CD4-positive, CD25-positive, alpha-beta regulatory T cell (primary cell): ENCODE data around the gene NELFE. TPM values are rescaled to one million over a fixed set of nuclear protein-coding genes. Genes with fewer than 3 reads are reported as not detected.
A peak's percentile ranks its signal among the peaks of the same experiment; 100 is the strongest.

Source experiments
- ATAC-seq, 2 donors: fragments of 150-1000 bp; cut with Tn5 transposase; one replicate each; pipeline ENCODE4 v1.10.0; 2021; ENCODE audit warnings: low read depth in 2 of 2, moderate number of reproducible peaks in 2 of 2, moderate library complexity in 1 of 2
- DNase-seq, 3 donors: peaks; one replicate each; pipeline versions ENCODE4 v3.0.0 to v3.0.0-alpha.2; 2012 to 2022; ENCODE audit warnings: mixed read lengths in 1 of 3
- H3K27ac ChIP-seq: one replicate; pipeline ENCODE4 v1.7.0; 2013; ENCODE audit warnings: mild to moderate bottlenecking, low read length; ENCODE audit not compliant: insufficient read depth, poor library complexity, severe bottlenecking
- H3K27me3 ChIP-seq: one replicate; pipeline ENCODE4 v1.7.0; 2013; ENCODE audit warnings: low read length; ENCODE audit not compliant: control insufficient read depth, insufficient read depth
- H3K36me3 ChIP-seq: one replicate; pipeline ENCODE4 v1.7.0; 2013; ENCODE audit warnings: mild to moderate bottlenecking, low read length, moderate library complexity; ENCODE audit not compliant: control insufficient read depth, insufficient read depth
- H3K4me1 ChIP-seq: 2 replicates; pipeline ENCODE4 v1.7.0; 2013; ENCODE audit warnings: mild to moderate bottlenecking, low read length; ENCODE audit not compliant: insufficient read depth, control insufficient read depth, poor library complexity, severe bottlenecking
- H3K4me3 ChIP-seq: one replicate; pipeline ENCODE4 v1.7.0; 2013; ENCODE audit warnings: low read depth, mild to moderate bottlenecking, low read length, moderate library complexity
- H3K9me3 ChIP-seq, 2 experiments: 1 replicate in 1 of 2; 2 replicates in 1 of 2; pipeline ENCODE4 v1.7.0; 2013; ENCODE audit warnings: low read length in 2 of 2, mild to moderate bottlenecking in 1 of 2, moderate library complexity in 1 of 2; ENCODE audit not compliant: control insufficient read depth in 2 of 2
- H3K27ac Mint-ChIP-seq, 3 donors: one replicate each; pipeline ENCODE4 v1.8.0; 2020 to 2022; ENCODE audit warnings: mild to moderate bottlenecking in 3 of 3, mixed read lengths in 3 of 3, moderate library complexity in 2 of 3
- H3K27me3 Mint-ChIP-seq: one replicate; pipeline ENCODE4 v1.8.0; 2022; ENCODE audit warnings: mild to moderate bottlenecking, mixed read lengths
- H3K36me3 Mint-ChIP-seq: one replicate; pipeline ENCODE4 v1.8.0; 2020; ENCODE audit warnings: mixed read lengths
- H3K4me1 Mint-ChIP-seq, 4 donors: one replicate each; pipeline ENCODE4 v1.8.0; 2020 to 2022; ENCODE audit warnings: mixed read lengths in 4 of 4, mild to moderate bottlenecking in 1 of 4
- H3K4me3 Mint-ChIP-seq, 4 donors: one replicate each; pipeline ENCODE4 v1.8.0; 2020 to 2022; ENCODE audit warnings: mild to moderate bottlenecking in 4 of 4, mixed read lengths in 4 of 4, moderate library complexity in 3 of 4
- H3K9me3 Mint-ChIP-seq, 7 donors: one replicate each; pipeline ENCODE4 v1.8.0; 2020 to 2022; ENCODE audit warnings: mixed read lengths in 7 of 7, mild to moderate bottlenecking in 3 of 7, moderate library complexity in 2 of 7
- polyA plus RNA-seq, 4 donors: library from polyadenylated mRNA; unstranded; fragments of 300-500 nt; fragmentation: Illumina TruSeq; gene quantifications; one replicate each; pipeline ENCODE4 v1.2.3, GENCODE V29; 2021
- total RNA-seq: library from RNA; stranded (reverse); gene quantifications from one replicate; pipeline ENCODE4 v1.2.3, GENCODE V29; 2022

NELFE gene
- total and polyA plus RNA-seq, 5 donors from 2014 or later = 51.4 to 62.3 (median 58.9) TPM

DNA sequence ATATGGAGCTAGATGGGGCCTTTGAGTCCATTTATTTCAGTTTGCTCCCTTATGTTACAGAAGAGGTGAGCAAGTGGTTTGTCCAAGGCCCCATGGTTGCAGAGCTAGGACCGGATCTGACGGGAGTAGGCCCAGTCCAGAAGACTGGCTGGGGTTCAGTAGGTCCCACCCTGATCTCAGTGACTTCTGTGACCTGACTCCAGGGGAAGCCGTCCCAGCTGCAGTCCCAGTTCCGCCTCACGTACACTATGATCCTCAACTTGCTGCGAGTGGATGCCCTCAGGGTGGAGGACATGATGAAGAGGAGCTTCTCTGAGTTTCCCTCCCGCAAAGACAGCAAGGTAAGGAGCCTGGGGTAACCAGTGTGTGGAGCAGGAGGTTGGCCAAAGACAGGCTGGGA lies 7.7 kb upstream of the NELFE start:
- Mint-ChIP-seq H3K36me3 (peaks cover 35% of the 10 kb centered on the region), H3K27me3 (no peaks in the 10 kb centered on the region), H3K27ac (no peak overlapping the region), H3K9me3 (no peaks in the 10 kb centered on the region), H3K4me3 (peak overlapping the region in 1 of 4 donors; percentile 70), H3K4me1 (peaks cover 0 to 40% (median 16%) of the 10 kb centered on the region in 4 donors)
- no peak for DNase-seq
- Histone ChIP-seq H3K36me3 (peaks cover 80% of the 10 kb centered on the region), H3K4me1 (peaks cover 12% of the 10 kb centered on the region), H3K9me3 (no peaks in the 10 kb centered on the region), H3K27me3 (no peaks in the 10 kb centered on the region), H3K4me3 (no peak overlapping the region), H3K27ac (no peak overlapping the region)
- no peak for ATAC-seq

DNA sequence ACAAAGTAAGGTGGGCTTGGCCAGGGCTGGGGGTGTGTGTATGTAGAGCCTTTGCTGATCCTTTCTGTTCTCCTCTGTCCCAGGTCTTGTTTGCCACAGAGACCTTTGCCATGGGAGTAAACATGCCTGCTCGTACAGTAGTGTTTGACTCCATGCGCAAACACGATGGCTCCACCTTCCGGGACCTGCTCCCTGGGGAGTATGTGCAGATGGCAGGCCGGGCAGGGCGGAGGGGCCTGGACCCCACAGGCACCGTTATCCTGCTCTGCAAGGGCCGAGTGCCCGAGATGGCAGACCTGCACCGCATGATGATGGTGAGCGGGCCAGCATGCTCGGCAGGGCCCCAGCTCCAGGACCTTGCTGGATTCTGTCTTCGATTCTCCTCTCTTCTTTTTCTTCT lies 6.9 kb upstream of the NELFE start:
- Histone ChIP-seq H3K36me3 (peaks cover 87% of the 10 kb centered on the region), H3K4me1 (peaks cover 3% of the 10 kb centered on the region), H3K27ac (no peak overlapping the region), H3K9me3 (no peaks in the 10 kb centered on the region), H3K4me3 (no peak overlapping the region), H3K27me3 (no peaks in the 10 kb centered on the region)
- H3K4me1 Mint-ChIP-seq = peaks cover 0 to 40% (median 17%) of the 10 kb centered on the region in 4 donors
- H3K27me3 Mint-ChIP-seq = no peaks in the 10 kb centered on the region
- peak overlapping the region in 1 of 4 donors; percentile 72 for H3K4me3 Mint-ChIP-seq
- DNase-seq (no peak), ATAC-seq (no peak)
- peaks cover 43% of the 10 kb centered on the region for H3K36me3 Mint-ChIP-seq
- H3K9me3 Mint-ChIP-seq = no peaks in the 10 kb centered on the region
- no peak overlapping the region for H3K27ac Mint-ChIP-seq

DNA sequence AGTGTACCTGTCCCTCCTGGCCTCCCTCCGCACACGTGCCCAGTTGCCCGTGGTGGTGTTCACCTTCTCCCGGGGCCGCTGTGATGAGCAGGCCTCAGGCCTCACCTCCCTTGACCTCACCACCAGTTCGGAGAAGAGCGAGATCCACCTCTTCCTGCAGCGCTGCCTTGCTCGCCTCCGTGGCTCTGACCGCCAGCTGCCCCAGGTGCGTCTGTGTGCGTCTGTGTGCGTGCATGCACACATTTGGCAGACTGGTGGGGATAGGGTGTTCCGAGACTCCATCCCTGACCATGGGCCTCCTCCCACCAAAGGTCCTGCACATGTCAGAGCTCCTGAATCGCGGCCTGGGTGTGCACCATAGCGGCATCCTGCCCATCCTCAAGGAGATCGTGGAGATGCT lies 5.2 kb upstream of the NELFE start:
- no peaks in the 10 kb centered on the region for H3K27me3 Mint-ChIP-seq
- no peaks in the 10 kb centered on the region for H3K9me3 Mint-ChIP-seq
- H3K27ac Mint-ChIP-seq = no peak overlapping the region
- Histone ChIP-seq H3K4me1 (peaks cover 14% of the 10 kb centered on the region), H3K4me3 (no peak overlapping the region), H3K36me3 (peaks cover 83% of the 10 kb centered on the region), H3K27ac (no peak overlapping the region), H3K27me3 (no peaks in the 10 kb centered on the region), H3K9me3 (no peaks in the 10 kb centered on the region)
- no peak for DNase-seq
- H3K4me1 Mint-ChIP-seq = peaks cover 0 to 42% (median 15%) of the 10 kb centered on the region in 4 donors
- no peak overlapping the region for H3K4me3 Mint-ChIP-seq
- H3K36me3 Mint-ChIP-seq = peaks cover 39% of the 10 kb centered on the region
- no peak for ATAC-seq

DNA sequence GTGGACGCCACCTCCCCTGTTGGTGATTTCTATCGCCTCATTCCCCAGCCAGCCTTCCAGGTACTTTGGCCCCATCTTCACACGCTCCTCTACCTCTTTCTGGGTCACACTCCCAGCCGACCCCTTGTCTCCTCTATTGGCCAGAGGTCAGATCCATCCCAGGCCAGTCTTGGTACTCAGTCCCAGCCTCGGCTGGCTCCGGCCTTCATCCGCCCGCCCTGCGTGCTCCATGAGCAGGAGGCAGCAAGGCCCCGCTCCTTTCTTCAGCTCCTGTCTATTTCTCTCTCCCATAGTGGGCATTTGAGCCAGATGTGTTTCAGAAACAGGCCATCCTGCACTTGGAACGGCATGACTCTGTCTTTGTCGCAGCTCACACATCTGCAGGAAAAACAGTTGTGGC lies 2.8 kb upstream of the NELFE start:
- Histone ChIP-seq H3K27ac (no peak overlapping the region), H3K27me3 (no peaks in the 10 kb centered on the region), H3K36me3 (peaks cover 66% of the 10 kb centered on the region), H3K4me3 (no peak overlapping the region), H3K9me3 (no peaks in the 10 kb centered on the region), H3K4me1 (peaks cover 28% of the 10 kb centered on the region)
- ATAC-seq (no peak), DNase-seq (no peak)
- H3K36me3 Mint-ChIP-seq = peaks cover 34% of the 10 kb centered on the region
- H3K9me3 Mint-ChIP-seq = no peaks in the 10 kb centered on the region
- H3K27ac Mint-ChIP-seq = peak overlapping the region in 2 of 3 donors; percentile 40 to 67
- no peaks in the 10 kb centered on the region for H3K27me3 Mint-ChIP-seq
- H3K4me3 Mint-ChIP-seq = peak overlapping the region in 3 of 4 donors; percentile 33 to 90 (median 60)
- peaks cover 0 to 51% (median 20%) of the 10 kb centered on the region in 4 donors for H3K4me1 Mint-ChIP-seq

DNA sequence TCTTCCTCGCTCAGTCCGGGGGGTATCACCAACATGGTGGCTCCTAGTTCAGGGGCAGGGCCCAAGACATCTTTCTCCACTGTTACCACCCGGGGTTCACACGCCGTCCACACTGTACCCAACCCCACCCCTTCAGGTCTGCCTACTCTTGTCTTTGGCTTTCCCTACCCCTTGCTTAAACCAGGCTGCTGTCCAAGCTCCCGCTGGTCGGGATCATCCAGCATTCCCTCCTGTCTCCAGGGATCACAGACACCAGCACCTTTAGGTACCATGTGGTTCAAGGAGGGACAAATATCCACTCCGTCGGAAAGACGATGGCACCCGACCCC lies 395 bp downstream of the NELFE start:
- Mint-ChIP-seq H3K4me1 (peaks cover 0 to 51% (median 20%) of the 10 kb centered on the region in 4 donors), H3K27ac (peak overlapping the region; percentile 94 to 99 (median 99)), H3K36me3 (peaks cover 48% of the 10 kb centered on the region), H3K27me3 (no peaks in the 10 kb centered on the region), H3K9me3 (no peaks in the 10 kb centered on the region), H3K4me3 (peak overlapping the region; percentile 90 to 97 (median 94))
- H3K4me1 ChIP-seq = peaks cover 28% of the 10 kb centered on the region
- peak overlapping the region; percentile 96 for H3K27ac ChIP-seq
- H3K9me3 ChIP-seq = no peaks in the 10 kb centered on the region
- ATAC-seq (no peak), DNase-seq (no peak)
- peak overlapping the region; percentile 96 for H3K4me3 ChIP-seq
- peaks cover 63% of the 10 kb centered on the region for H3K36me3 ChIP-seq
- H3K27me3 ChIP-seq = no peaks in the 10 kb centered on the region

DNA sequence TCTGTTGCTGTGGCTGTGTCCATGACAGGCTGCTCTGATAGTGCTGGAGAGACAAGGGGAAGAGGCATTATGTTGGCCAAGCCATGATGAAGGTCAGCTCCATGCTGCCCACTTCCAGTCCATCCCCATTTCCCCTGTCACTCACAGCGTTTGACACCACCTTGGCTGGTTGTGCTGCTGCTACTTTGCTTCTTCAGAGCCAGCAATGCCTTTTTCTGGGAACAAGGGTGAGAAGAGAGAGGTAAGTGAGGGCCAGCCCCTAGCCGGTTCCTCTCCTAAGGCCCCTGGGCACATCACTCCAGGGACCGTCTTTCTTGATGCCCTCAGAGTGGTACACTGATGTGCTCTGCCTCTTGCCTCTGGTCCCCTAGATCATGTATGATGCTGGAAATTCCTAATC lies 2.0 kb downstream of the NELFE start:
- Mint-ChIP-seq H3K4me3 (peak overlapping the region in 1 of 4 donors; percentile 90), H3K27ac (peak overlapping the region in 1 of 3 donors; percentile 99), H3K4me1 (peaks cover 0 to 49% (median 23%) of the 10 kb centered on the region in 4 donors), H3K27me3 (no peaks in the 10 kb centered on the region), H3K9me3 (no peaks in the 10 kb centered on the region), H3K36me3 (peaks cover 42% of the 10 kb centered on the region)
- no peak for ATAC-seq
- Histone ChIP-seq H3K27me3 (no peaks in the 10 kb centered on the region), H3K36me3 (peaks cover 55% of the 10 kb centered on the region), H3K9me3 (no peaks in the 10 kb centered on the region), H3K27ac (no peak overlapping the region), H3K4me1 (peaks cover 28% of the 10 kb centered on the region), H3K4me3 (no peak overlapping the region)
- DNase-seq = no peak

DNA sequence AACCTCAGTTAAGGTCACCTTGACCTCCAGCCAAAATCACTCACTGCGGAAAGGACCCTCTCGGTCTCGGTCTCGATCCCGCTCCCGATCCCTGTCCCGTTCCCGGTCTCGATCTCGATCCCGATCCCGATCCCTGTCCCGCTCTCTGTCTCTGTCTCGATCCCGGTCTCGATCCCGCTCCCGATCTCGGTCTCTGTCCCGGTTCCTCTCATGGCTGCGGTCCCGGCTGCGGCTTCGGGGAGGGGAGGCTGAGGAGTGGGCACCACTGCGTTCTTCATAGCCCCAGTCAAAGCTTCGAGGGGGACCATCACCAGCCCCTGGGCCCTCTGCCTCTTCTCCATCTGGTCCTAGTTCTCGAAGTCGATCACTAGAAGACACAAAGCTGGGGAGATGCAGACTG lies 4.3 kb downstream of the NELFE start:
- no peak overlapping the region for H3K27ac Mint-ChIP-seq
- peaks cover 33% of the 10 kb centered on the region for H3K36me3 Mint-ChIP-seq
- H3K4me3 Mint-ChIP-seq = peak overlapping the region in 1 of 4 donors; percentile 69

DNA sequence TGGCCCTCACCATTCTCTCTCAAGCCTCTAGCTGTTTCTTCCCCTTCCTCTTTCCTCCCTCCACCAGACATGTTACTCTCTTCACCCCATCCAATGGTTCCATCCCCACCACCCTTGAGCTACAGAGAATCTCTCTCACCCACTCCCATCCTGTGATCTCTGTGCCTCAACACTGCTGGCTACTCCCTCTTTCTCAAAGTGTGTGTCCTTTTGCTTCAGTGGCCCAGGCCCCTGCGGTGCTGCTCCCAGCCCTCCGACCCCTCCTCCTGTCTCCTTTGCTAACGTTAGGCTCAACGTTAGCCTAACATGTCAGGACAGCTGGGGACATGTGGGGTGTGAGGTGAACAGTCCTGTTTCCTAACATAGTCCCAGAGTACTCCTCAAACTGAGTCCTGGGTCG lies 5.9 kb downstream of the NELFE start:
- H3K36me3 Mint-ChIP-seq = peaks cover 33% of the 10 kb centered on the region
- H3K27me3 Mint-ChIP-seq = no peaks in the 10 kb centered on the region
- Histone ChIP-seq H3K27ac (no peak overlapping the region), H3K27me3 (no peaks in the 10 kb centered on the region), H3K36me3 (peaks cover 46% of the 10 kb centered on the region), H3K9me3 (no peaks in the 10 kb centered on the region), H3K4me3 (no peak overlapping the region), H3K4me1 (peaks cover 7% of the 10 kb centered on the region)
- ATAC-seq = no peak
- no peak overlapping the region for H3K4me3 Mint-ChIP-seq
- peak overlapping the region in 2 of 3 donors; percentile 12 to 52 for H3K27ac Mint-ChIP-seq
- H3K4me1 Mint-ChIP-seq = peaks cover 0 to 16% (median 10%) of the 10 kb centered on the region in 4 donors
- no peaks in the 10 kb centered on the region for H3K9me3 Mint-ChIP-seq
- no peak for DNase-seq

More for the DNA sequence above, 4.3 kb downstream of the NELFE start:
- peaks cover 46% of the 10 kb centered on the region for H3K36me3 ChIP-seq
- no peak overlapping the region for H3K27ac ChIP-seq
- no peak overlapping the region for H3K4me3 ChIP-seq
- no peaks in the 10 kb centered on the region for H3K27me3 Mint-ChIP-seq
- peaks cover 0 to 27% (median 15%) of the 10 kb centered on the region in 4 donors for H3K4me1 Mint-ChIP-seq
- no peaks in the 10 kb centered on the region for H3K9me3 ChIP-seq
- H3K27me3 ChIP-seq = no peaks in the 10 kb centered on the region
- no peaks in the 10 kb centered on the region for H3K9me3 Mint-ChIP-seq
- H3K4me1 ChIP-seq = peaks cover 20% of the 10 kb centered on the region
- DNase-seq = no peak
- no peak for ATAC-seq
